ENCODE measurements around the gene FIZ1.

FIZ1 gene, protein sequence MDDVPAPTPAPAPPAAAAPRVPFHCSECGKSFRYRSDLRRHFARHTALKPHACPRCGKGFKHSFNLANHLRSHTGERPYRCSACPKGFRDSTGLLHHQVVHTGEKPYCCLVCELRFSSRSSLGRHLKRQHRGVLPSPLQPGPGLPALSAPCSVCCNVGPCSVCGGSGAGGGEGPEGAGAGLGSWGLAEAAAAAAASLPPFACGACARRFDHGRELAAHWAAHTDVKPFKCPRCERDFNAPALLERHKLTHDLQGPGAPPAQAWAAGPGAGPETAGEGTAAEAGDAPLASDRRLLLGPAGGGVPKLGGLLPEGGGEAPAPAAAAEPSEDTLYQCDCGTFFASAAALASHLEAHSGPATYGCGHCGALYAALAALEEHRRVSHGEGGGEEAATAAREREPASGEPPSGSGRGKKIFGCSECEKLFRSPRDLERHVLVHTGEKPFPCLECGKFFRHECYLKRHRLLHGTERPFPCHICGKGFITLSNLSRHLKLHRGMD

DNA sequence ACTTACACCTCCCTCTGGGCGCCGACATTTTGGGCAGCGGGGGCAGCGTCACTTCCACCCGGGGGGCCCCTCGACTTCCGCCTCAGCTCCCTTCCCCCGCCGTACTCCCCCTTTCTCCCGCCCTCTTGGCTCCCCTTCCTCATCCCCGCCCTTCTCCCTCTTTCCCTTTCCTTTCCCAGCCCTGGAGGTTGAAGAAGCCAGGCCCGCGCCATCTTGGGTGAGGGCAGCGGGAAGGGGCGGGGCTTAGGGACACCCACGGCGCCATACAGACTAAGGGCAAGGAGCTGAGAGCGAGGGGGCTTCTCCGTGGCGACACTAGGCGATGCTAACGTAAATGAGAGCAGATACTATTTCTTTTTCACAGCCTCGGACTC is at the start of gene FIZ1:
FIZ1 (minus strand) TSS at position 50 of the 374 bp plus-strand sequence. CDS start 1,652 bp downstream, outside the sequence.
- Histone ChIP-seq H3K9me3 (ENCODE audit: control insufficient read depth in 5 of 5, low read length in 5 of 5) (no peaks in the 10 kb centered on the region), H3K36me3 (ENCODE audit: control insufficient read depth in 5 of 5, insufficient read depth in 5 of 5, low read length in 5 of 5) (peaks cover 0 to 41% (median 26%) of the 10 kb centered on the region in 5 donors), H3K9ac (ENCODE audit: low read length in 5 of 5) (peak within 1 kb of the TSS; percentile 77 to 93 (median 87)), H3K27me3 (ENCODE audit: control insufficient read depth in 5 of 5, insufficient read depth in 4 of 5, low read length in 5 of 5) (no peaks in the 10 kb centered on the region), H3K27ac (ENCODE audit: low read depth, low read length) (peak within 1 kb of the TSS; percentile 83), H3K4me3 (ENCODE audit: low read depth in 1 of 5, low read length in 5 of 5) (peak within 1 kb of the TSS; percentile 91 to 99 (median 92)), H3K4me1 (ENCODE audit: control insufficient read depth in 5 of 5, insufficient read depth in 5 of 5, low read length in 5 of 5) (peaks cover 2 to 23% (median 18%) of the 10 kb centered on the region in 5 donors)

DNA sequence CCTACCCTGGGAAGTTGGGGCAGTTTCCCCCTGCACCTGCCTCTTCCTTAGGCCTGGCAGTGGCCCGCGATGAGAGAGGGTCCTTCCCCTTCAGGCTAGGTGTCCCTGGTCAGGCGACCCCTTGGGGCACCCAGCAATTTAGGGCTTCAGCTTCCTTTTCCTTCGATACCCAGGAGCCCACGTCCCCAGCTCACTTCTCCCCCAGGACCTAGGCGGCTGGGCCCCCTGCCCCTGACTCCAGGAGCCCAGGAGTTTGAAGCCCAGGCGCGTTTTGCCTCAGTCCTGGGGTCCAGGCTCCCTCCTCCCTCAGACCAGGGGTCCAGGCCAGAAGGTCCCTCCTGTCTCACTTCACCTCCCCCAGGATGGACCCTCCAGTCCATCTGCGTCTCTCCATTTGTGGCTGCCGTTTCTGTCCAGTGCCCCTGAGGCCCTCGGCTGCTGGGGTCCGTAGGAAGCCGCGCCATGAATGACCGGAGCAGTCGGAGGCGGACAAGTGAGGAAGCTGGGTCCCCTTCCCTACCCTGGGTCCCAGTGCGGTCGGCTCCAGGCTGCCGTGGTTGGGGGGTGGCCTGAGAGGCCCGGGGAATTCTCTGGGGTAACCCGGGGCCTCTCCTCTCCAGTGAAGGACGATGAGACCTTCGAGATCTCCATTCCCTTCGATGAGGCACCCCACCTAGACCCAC is 49.4 kb upstream of the FIZ1 start:
- Histone ChIP-seq H3K9ac (ENCODE audit: low read length in 5 of 5) (peak overlapping the region in 4 of 5 donors; percentile 72 to 91 (median 84)), H3K27ac (ENCODE audit: low read depth, low read length) (peak overlapping the region; percentile 46), H3K4me1 (ENCODE audit: control insufficient read depth in 5 of 5, insufficient read depth in 5 of 5, low read length in 5 of 5) (peaks cover 12 to 46% (median 42%) of the 10 kb centered on the region in 5 donors), H3K27me3 (ENCODE audit: control insufficient read depth in 5 of 5, insufficient read depth in 4 of 5, low read length in 5 of 5) (no peaks in the 10 kb centered on the region), H3K9me3 (ENCODE audit: control insufficient read depth in 5 of 5, low read length in 5 of 5) (no peaks in the 10 kb centered on the region), H3K36me3 (ENCODE audit: control insufficient read depth in 5 of 5, insufficient read depth in 5 of 5, low read length in 5 of 5) (peaks cover 0 to 20% (median 15%) of the 10 kb centered on the region in 5 donors), H3K4me3 (ENCODE audit: low read depth in 1 of 5, low read length in 5 of 5) (peak overlapping the region; percentile 72 to 84 (median 76))

DNA sequence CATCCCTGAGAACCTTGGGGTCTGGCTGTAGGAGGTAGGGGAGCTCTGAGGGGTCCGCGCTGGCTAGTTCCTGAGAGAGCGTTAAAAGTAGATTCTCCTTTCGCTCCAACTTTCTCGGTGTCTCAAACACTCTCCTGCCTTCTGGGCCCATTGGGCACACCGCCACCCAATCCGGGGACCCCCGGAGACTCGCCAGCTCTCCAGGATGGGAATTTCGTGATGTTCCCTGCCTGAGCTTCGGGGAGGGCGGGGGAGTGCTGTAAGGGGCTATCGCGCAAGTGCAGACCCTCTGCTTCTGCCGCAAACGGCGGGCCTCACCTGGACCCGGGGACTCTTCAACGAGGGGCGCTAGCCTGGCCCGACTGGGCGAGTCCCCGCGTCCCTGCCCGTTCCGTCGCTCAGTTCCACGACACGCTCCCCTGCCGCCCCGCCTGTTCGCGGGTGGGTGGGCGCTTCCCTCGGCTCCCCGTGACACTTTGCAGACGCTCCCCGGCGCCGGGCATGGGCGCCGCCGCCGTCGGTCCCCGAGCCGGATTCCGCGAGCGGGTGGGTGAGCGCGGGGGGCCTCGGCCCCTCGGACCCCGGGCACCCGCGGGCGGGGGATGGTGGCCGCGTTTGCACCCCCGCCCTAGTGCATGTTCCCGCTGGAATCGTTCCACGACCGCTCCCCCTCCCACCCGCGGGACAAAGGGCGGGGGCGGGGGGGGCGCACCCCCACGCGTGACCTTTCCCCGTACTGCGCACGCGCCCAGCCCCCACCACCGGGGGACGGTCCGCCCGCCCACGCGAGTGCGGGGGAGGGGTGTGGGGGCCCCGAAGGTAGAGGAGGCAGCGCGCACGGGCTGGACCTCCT is 48.6 kb upstream of the FIZ1 start, which contains the start of gene CCDC106:
CCDC106 (plus strand) TSS at position 481 of the 853 bp plus-strand sequence. CDS start 835 bp downstream, outside the sequence.
- Histone ChIP-seq H3K9ac (ENCODE audit: low read length in 5 of 5) (peak within 1 kb of the TSS; percentile 48 to 91 (median 80)), H3K27ac (ENCODE audit: low read depth, low read length) (peak within 1 kb of the TSS; percentile 46), H3K4me1 (ENCODE audit: control insufficient read depth in 5 of 5, insufficient read depth in 5 of 5, low read length in 5 of 5) (peaks cover 13 to 46% (median 44%) of the 10 kb centered on the region in 5 donors), H3K9me3 (ENCODE audit: control insufficient read depth in 5 of 5, low read length in 5 of 5) (no peaks in the 10 kb centered on the region), H3K36me3 (ENCODE audit: control insufficient read depth in 5 of 5, insufficient read depth in 5 of 5, low read length in 5 of 5) (peaks cover 0 to 20% (median 15%) of the 10 kb centered on the region in 5 donors), H3K27me3 (ENCODE audit: control insufficient read depth in 5 of 5, insufficient read depth in 4 of 5, low read length in 5 of 5) (no peaks in the 10 kb centered on the region), H3K4me3 (ENCODE audit: low read depth in 1 of 5, low read length in 5 of 5) (peak within 1 kb of the TSS; percentile 72 to 84 (median 76))

DNA sequence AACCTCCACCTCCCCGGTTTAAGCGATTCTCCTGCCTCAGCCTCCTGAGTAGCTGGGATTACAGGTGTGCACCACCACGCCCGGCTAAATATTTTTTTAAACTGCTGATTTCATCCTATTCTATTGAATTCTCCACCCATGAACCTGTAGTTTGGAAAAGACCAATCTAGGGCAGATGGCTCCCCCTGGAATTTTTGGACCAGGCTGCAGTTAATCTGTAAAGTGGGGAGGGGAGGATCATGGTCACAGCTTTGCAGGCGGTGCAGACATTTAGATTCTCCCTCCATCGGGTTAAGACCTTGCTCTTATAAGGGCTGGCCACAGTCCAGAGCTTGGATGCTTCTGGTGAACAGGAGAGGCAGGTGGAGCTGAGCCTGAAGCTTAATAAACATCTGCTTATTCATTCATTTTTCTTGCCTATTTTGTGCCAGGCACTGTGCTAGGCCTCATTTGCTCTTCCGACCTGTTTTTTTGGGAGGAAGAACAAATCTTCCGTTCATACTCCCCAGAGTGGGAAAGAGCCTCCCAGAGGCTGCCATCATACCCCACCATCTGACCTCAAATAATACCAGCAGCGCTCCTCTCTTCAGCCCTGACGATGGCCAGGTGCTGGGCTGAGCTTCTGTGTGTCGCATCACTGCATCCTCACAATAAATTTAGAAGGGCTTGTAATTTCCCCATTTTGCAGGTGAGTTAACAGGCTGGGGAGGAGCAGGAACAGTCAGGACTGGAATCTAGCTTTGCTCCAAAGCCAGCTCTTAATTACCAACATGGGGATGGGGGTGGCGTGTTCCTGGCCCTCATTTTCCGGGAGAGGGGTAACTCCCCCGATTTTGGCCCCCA is 47.8 kb upstream of the FIZ1 start:
- peak overlapping the region; percentile 64 to 84 (median 76) for H3K4me3 ChIP-seq (ENCODE audit: low read depth in 1 of 5, low read length in 5 of 5)
- no peaks in the 10 kb centered on the region for H3K9me3 ChIP-seq (ENCODE audit: control insufficient read depth in 5 of 5, low read length in 5 of 5)
- H3K4me1 ChIP-seq (ENCODE audit: control insufficient read depth in 5 of 5, insufficient read depth in 5 of 5, low read length in 5 of 5), result peaks cover 14 to 55% (median 52%) of the 10 kb centered on the region in 5 donors
- H3K36me3 ChIP-seq (ENCODE audit: control insufficient read depth in 5 of 5, insufficient read depth in 5 of 5, low read length in 5 of 5), result peaks cover 0 to 17% (median 15%) of the 10 kb centered on the region in 5 donors
- no peaks in the 10 kb centered on the region for H3K27me3 ChIP-seq (ENCODE audit: control insufficient read depth in 5 of 5, insufficient read depth in 4 of 5, low read length in 5 of 5)
- H3K27ac ChIP-seq (ENCODE audit: low read depth, low read length), result peak overlapping the region; percentile 46
- peak overlapping the region; percentile 48 to 91 (median 80) for H3K9ac ChIP-seq (ENCODE audit: low read length in 5 of 5)

DNA sequence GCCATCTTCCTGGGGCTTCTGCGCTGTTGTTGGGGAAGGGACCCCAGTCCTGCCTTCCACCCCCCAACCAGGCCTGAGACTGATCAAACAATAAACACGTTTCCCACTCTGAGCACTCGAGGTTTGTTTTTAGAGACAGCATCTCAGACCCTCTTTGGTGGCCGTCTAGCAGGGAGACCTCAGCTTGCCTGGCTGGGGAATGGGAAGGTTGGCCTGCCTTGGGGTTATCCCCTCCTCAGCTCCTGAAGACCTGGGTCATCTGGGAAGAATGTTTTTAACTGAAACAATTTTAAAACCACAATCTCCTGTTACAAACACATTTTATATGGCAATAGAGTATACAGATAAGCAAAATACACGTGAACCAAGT is 46.2 kb upstream of the FIZ1 start:
- Histone ChIP-seq H3K4me3 (ENCODE audit: low read depth in 1 of 5, low read length in 5 of 5) (no peak overlapping the region), H3K9me3 (ENCODE audit: control insufficient read depth in 5 of 5, low read length in 5 of 5) (no peaks in the 10 kb centered on the region), H3K27ac (ENCODE audit: low read depth, low read length) (no peak overlapping the region), H3K27me3 (ENCODE audit: control insufficient read depth in 5 of 5, insufficient read depth in 4 of 5, low read length in 5 of 5) (no peaks in the 10 kb centered on the region), H3K36me3 (ENCODE audit: control insufficient read depth in 5 of 5, insufficient read depth in 5 of 5, low read length in 5 of 5) (peaks cover 0 to 14% (median 12%) of the 10 kb centered on the region in 5 donors), H3K9ac (ENCODE audit: low read length in 5 of 5) (no peak overlapping the region), H3K4me1 (ENCODE audit: control insufficient read depth in 5 of 5, insufficient read depth in 5 of 5, low read length in 5 of 5) (peaks cover 14 to 65% (median 62%) of the 10 kb centered on the region in 5 donors)

DNA sequence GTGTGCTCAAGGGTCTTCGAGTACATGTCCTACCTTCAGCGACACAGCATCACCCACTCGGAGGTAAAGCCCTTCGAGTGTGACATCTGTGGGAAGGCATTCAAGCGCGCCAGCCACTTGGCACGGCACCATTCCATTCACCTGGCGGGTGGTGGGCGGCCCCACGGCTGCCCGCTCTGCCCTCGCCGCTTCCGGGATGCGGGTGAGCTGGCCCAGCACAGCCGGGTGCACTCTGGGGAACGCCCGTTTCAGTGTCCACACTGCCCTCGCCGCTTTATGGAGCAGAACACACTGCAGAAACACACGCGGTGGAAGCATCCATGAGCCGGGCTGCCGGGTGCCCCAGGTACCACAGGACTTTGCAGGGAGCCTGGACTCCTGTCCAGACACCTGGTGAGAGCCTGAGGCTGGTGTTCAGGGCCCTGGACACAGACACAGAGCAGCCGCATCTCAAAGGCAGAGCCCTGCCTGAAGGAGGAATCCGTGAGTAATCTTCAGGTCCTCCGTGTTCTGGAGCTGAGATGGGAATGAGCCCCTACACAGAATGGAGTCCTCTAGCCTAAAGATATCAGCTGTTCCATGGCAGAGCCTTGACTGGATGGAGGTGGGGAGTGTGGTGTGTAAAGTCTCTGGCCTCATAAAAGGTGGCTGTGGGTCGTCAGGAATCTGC is 45.7 kb upstream of the FIZ1 start:
- Histone ChIP-seq H3K4me1 (ENCODE audit: control insufficient read depth in 5 of 5, insufficient read depth in 5 of 5, low read length in 5 of 5) (peaks cover 14 to 71% (median 67%) of the 10 kb centered on the region in 5 donors), H3K36me3 (ENCODE audit: control insufficient read depth in 5 of 5, insufficient read depth in 5 of 5, low read length in 5 of 5) (peaks cover 0 to 14% (median 11%) of the 10 kb centered on the region in 5 donors), H3K9me3 (ENCODE audit: control insufficient read depth in 5 of 5, low read length in 5 of 5) (no peaks in the 10 kb centered on the region), H3K27me3 (ENCODE audit: control insufficient read depth in 5 of 5, insufficient read depth in 4 of 5, low read length in 5 of 5) (no peaks in the 10 kb centered on the region), H3K4me3 (ENCODE audit: low read depth in 1 of 5, low read length in 5 of 5) (peak overlapping the region in 3 of 5 donors; percentile 75 to 86 (median 81)), H3K27ac (ENCODE audit: low read depth, low read length) (no peak overlapping the region), H3K9ac (ENCODE audit: low read length in 5 of 5) (peak overlapping the region in 1 of 5 donors; percentile 93)

DNA sequence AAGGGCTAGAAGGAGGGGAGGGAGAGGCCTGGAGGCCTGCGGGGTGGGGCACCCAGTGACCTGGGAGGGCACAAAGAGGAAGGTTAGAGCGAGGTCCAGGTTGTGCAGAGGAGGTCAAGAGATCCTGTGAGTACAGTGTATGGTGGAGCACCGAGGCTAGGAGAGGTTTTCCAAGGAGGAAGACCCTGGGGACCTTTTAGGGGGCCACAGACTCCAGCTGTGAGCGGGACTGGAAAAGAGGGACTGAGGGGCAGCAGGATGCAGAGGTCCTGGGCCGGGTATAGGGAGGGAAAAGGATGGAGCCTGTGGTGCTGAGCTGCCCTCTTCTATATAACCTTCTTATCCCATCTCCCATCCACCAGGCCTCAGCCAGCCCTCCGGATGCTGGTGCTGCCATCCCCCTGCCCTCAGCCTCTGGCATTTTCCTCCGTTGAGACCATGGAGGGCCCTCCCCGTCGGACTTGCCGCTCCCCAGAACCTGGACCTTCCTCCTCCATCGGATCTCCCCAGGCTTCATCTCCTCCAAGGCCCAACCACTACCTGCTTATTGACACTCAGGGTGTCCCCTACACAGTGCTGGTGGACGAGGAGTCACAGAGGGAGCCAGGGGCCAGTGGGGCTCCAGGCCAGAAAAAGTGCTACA is 45.0 kb upstream of the FIZ1 start:
- H3K9me3 ChIP-seq (ENCODE audit: control insufficient read depth in 5 of 5, low read length in 5 of 5), result no peaks in the 10 kb centered on the region
- peak overlapping the region; percentile 71 to 86 (median 76) for H3K4me3 ChIP-seq (ENCODE audit: low read depth in 1 of 5, low read length in 5 of 5)
- H3K4me1 ChIP-seq (ENCODE audit: control insufficient read depth in 5 of 5, insufficient read depth in 5 of 5, low read length in 5 of 5), result peaks cover 15 to 74% (median 70%) of the 10 kb centered on the region in 5 donors
- peak overlapping the region; percentile 84 to 93 (median 90) for H3K9ac ChIP-seq (ENCODE audit: low read length in 5 of 5)
- H3K36me3 ChIP-seq (ENCODE audit: control insufficient read depth in 5 of 5, insufficient read depth in 5 of 5, low read length in 5 of 5), result peaks cover 0 to 14% (median 11%) of the 10 kb centered on the region in 5 donors
- H3K27ac ChIP-seq (ENCODE audit: low read depth, low read length), result peak overlapping the region; percentile 50
- no peaks in the 10 kb centered on the region for H3K27me3 ChIP-seq (ENCODE audit: control insufficient read depth in 5 of 5, insufficient read depth in 4 of 5, low read length in 5 of 5)

DNA sequence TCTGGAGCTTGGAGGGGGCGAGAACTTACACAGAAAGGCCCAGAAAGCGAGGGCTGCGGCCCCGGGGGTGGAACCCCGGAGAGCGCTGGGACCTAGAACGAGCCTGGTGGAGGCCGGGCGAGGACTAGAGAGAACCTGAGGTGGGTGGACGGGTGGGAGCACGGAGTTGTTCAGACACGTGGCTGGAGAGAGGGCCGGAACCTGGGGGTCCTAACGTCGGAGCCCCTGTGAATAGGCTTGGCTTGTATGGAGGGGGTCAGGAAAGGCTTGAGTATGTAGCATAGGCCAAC is 44.5 kb upstream of the FIZ1 start:
- peak overlapping the region; percentile 71 to 86 (median 76) for H3K4me3 ChIP-seq (ENCODE audit: low read depth in 1 of 5, low read length in 5 of 5)
- peaks cover 11 to 74% (median 70%) of the 10 kb centered on the region in 5 donors for H3K4me1 ChIP-seq (ENCODE audit: control insufficient read depth in 5 of 5, insufficient read depth in 5 of 5, low read length in 5 of 5)
- peak overlapping the region; percentile 84 to 93 (median 90) for H3K9ac ChIP-seq (ENCODE audit: low read length in 5 of 5)
- H3K36me3 ChIP-seq (ENCODE audit: control insufficient read depth in 5 of 5, insufficient read depth in 5 of 5, low read length in 5 of 5), result peaks cover 0 to 14% (median 11%) of the 10 kb centered on the region in 5 donors
- H3K27me3 ChIP-seq (ENCODE audit: control insufficient read depth in 5 of 5, insufficient read depth in 4 of 5, low read length in 5 of 5), result no peaks in the 10 kb centered on the region
- H3K9me3 ChIP-seq (ENCODE audit: control insufficient read depth in 5 of 5, low read length in 5 of 5), result no peaks in the 10 kb centered on the region
- peak overlapping the region; percentile 50 for H3K27ac ChIP-seq (ENCODE audit: low read depth, low read length)

All from subcutaneous abdominal adipose tissue (tissue), 5 donors.